ENCODE data around the gene TEAD1.

DNA sequence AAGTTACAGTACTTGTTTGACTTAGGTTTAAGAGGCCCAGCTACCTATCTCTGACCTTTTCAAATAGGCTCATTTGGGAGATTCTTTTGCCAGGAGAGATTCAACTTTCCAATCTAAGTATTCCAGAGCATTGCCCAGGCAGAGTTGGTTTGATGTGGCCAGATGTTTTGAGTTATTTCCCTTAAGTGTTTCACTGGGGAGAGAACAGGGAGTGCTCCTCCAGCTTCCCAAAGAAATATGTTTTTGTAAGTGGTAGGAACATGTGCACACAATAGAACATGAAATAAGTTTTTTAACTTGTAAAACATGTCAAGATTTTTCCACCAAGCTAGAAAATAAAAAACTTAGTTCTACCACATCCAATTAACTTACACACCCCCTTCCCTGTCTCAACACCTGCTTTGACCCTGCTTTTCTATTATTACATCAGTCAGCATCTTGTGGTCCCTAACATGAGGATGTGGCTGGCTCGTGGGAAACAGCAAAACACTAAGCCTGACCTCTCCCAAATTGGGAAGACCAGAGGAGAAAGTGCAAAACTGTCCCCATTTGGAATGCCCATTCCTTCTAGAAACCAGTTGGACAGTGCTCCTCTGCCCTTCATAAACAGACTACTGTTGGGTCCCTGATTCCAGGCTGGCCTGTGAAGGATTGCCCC lies 264.5 kb downstream of the TEAD1 start:
- TF ChIP-seq POLR2A (IDR thresholded peaks at IDR 0.05) (no peak), EP300 (IDR thresholded peaks at IDR 0.05; ENCODE audit: low read depth) (no peak), POLR2AphosphoS5 (IDR thresholded peaks at IDR 0.05) (no peak)
- TF ChIP-seq, protein P1, sequence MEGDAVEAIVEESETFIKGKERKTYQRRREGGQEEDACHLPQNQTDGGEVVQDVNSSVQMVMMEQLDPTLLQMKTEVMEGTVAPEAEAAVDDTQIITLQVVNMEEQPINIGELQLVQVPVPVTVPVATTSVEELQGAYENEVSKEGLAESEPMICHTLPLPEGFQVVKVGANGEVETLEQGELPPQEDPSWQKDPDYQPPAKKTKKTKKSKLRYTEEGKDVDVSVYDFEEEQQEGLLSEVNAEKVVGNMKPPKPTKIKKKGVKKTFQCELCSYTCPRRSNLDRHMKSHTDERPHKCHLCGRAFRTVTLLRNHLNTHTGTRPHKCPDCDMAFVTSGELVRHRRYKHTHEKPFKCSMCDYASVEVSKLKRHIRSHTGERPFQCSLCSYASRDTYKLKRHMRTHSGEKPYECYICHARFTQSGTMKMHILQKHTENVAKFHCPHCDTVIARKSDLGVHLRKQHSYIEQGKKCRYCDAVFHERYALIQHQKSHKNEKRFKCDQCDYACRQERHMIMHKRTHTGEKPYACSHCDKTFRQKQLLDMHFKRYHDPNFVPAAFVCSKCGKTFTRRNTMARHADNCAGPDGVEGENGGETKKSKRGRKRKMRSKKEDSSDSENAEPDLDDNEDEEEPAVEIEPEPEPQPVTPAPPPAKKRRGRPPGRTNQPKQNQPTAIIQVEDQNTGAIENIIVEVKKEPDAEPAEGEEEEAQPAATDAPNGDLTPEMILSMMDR (IDR thresholded peaks at IDR 0.05): no peak
